ENCODE measurements around the gene SPAG4. TPM values are rescaled to one million over a fixed set of nuclear protein-coding genes. Genes with fewer than 3 reads are reported as not detected.

Gene SPAG4
- total RNA-seq, 1 donor from 2014 or later = 1.2 TPM

GRCh38 chr20:35576816-35577215 lies 38.8 kb upstream of the SPAG4 start:
- H3K27ac ChIP-seq (ENCODE audit: low read depth, low read length) = no peak overlapping the region
- TF ChIP-seq EZH2 (IDR thresholded peaks at IDR 0.05; ENCODE audit: insufficient read depth, low read length) = no peak
- TF ChIP-seq, protein P1, sequence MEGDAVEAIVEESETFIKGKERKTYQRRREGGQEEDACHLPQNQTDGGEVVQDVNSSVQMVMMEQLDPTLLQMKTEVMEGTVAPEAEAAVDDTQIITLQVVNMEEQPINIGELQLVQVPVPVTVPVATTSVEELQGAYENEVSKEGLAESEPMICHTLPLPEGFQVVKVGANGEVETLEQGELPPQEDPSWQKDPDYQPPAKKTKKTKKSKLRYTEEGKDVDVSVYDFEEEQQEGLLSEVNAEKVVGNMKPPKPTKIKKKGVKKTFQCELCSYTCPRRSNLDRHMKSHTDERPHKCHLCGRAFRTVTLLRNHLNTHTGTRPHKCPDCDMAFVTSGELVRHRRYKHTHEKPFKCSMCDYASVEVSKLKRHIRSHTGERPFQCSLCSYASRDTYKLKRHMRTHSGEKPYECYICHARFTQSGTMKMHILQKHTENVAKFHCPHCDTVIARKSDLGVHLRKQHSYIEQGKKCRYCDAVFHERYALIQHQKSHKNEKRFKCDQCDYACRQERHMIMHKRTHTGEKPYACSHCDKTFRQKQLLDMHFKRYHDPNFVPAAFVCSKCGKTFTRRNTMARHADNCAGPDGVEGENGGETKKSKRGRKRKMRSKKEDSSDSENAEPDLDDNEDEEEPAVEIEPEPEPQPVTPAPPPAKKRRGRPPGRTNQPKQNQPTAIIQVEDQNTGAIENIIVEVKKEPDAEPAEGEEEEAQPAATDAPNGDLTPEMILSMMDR (IDR thresholded peaks at IDR 0.05; ENCODE audit: insufficient read depth, low read depth, low read length) = no peak
- peaks cover 5% of the 10 kb centered on the region for H3K27me3 ChIP-seq (ENCODE audit: insufficient read depth, low read length)
- Mint-ChIP-seq H3K27me3 (ENCODE audit: low read depth, unreplicated experiment) (peaks cover 15% of the 10 kb centered on the region), H3K4me3 (ENCODE audit: unreplicated experiment) (no peak overlapping the region), H3K36me3 (ENCODE audit: low read depth, unreplicated experiment) (peaks cover 7% of the 10 kb centered on the region), H3K27ac (ENCODE audit: unreplicated experiment) (no peak overlapping the region), H3K4me1 (ENCODE audit: low read depth, unreplicated experiment) (no peaks in the 10 kb centered on the region), H3K9me3 (ENCODE audit: unreplicated experiment) (peaks cover 9% of the 10 kb centered on the region)
- peaks cover 4% of the 10 kb centered on the region for H3K9me3 ChIP-seq (ENCODE audit: insufficient read depth, low read depth, low read length)
- no peaks in the 10 kb centered on the region for H3K79me2 ChIP-seq (ENCODE audit: insufficient read depth, low read length)
- no peak overlapping the region for H3K4me3 ChIP-seq (ENCODE audit: insufficient read depth, low read depth, low read length)
- no peaks in the 10 kb centered on the region for H3K36me3 ChIP-seq (ENCODE audit: insufficient read depth, low read length)
- DNase-seq (ENCODE audit: low read depth) (no peak), FAIRE-seq (no peak)
- H2AFZ ChIP-seq (ENCODE audit: low read depth, low read length) = no peak overlapping the region
- no peak overlapping the region for H3K4me2 ChIP-seq (ENCODE audit: low read length)
- no peak overlapping the region for H3K9ac ChIP-seq (ENCODE audit: low read length)
- H4K20me1 ChIP-seq (ENCODE audit: insufficient read depth, low read length) = no peaks in the 10 kb centered on the region
- H3K4me1 ChIP-seq (ENCODE audit: insufficient read depth, low read length) = no peaks in the 10 kb centered on the region

DNA sequence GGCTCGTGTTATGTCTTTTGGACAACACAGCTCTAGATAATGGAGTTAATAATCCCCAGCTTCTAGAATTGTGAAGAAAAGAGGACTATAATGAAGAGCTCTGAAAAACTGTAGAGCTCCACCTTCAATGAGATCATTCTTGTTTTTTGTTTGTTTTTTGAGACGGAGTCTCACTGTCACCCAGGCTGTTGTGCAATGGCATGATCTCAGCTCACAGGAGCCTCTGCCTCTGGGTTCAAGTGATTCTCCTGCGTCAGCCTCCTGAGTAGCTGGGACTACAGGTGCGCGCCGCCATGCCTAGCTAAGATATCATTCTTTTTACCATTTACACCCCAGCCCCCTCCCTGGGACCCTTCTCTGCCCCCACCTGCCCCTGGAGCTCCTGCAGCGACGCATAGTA lies 37.2 kb upstream of the SPAG4 start:
- Histone ChIP-seq H4K20me1 (ENCODE audit: insufficient read depth, low read length) (no peaks in the 10 kb centered on the region), H3K36me3 (ENCODE audit: insufficient read depth, low read length) (no peaks in the 10 kb centered on the region), H3K27me3 (ENCODE audit: insufficient read depth, low read length) (peaks cover 5% of the 10 kb centered on the region), H3K27ac (ENCODE audit: low read depth, low read length) (no peak overlapping the region), H3K9ac (ENCODE audit: low read length) (no peak overlapping the region), H3K4me1 (ENCODE audit: insufficient read depth, low read length) (no peaks in the 10 kb centered on the region), H3K79me2 (ENCODE audit: insufficient read depth, low read length) (no peaks in the 10 kb centered on the region), H3K9me3 (ENCODE audit: insufficient read depth, low read depth, low read length) (no peaks in the 10 kb centered on the region), H2AFZ (ENCODE audit: low read depth, low read length) (no peak overlapping the region), H3K4me3 (ENCODE audit: insufficient read depth, low read depth, low read length) (no peak overlapping the region), H3K4me2 (ENCODE audit: low read length) (no peak overlapping the region)
- H3K4me1 Mint-ChIP-seq (ENCODE audit: low read depth, unreplicated experiment) = no peaks in the 10 kb centered on the region
- no peak overlapping the region for H3K4me3 Mint-ChIP-seq (ENCODE audit: unreplicated experiment)
- H3K27ac Mint-ChIP-seq (ENCODE audit: unreplicated experiment) = no peak overlapping the region
- H3K9me3 Mint-ChIP-seq (ENCODE audit: unreplicated experiment) = peaks cover 4% of the 10 kb centered on the region
- FAIRE-seq (no peak), DNase-seq (ENCODE audit: low read depth) (no peak)
- TF ChIP-seq, protein P1 (IDR thresholded peaks at IDR 0.05; ENCODE audit: insufficient read depth, low read depth, low read length) = no peak
- TF ChIP-seq EZH2 (IDR thresholded peaks at IDR 0.05; ENCODE audit: insufficient read depth, low read length) = no peak
- H3K36me3 Mint-ChIP-seq (ENCODE audit: low read depth, unreplicated experiment) = peaks cover 6% of the 10 kb centered on the region
- H3K27me3 Mint-ChIP-seq (ENCODE audit: low read depth, unreplicated experiment) = peaks cover 15% of the 10 kb centered on the region

GRCh38 chr20:35579196-35579595 lies 36.4 kb upstream of the SPAG4 start:
- H3K79me2 ChIP-seq (ENCODE audit: insufficient read depth, low read length) = no peaks in the 10 kb centered on the region
- H3K27ac ChIP-seq (ENCODE audit: low read depth, low read length) = no peak overlapping the region
- H2AFZ ChIP-seq (ENCODE audit: low read depth, low read length) = no peak overlapping the region
- Mint-ChIP-seq H3K36me3 (ENCODE audit: low read depth, unreplicated experiment) (peaks cover 6% of the 10 kb centered on the region), H3K9me3 (ENCODE audit: unreplicated experiment) (peaks cover 6% of the 10 kb centered on the region), H3K4me1 (ENCODE audit: low read depth, unreplicated experiment) (no peaks in the 10 kb centered on the region), H3K27ac (ENCODE audit: unreplicated experiment) (no peak overlapping the region), H3K27me3 (ENCODE audit: low read depth, unreplicated experiment) (peaks cover 15% of the 10 kb centered on the region), H3K4me3 (ENCODE audit: unreplicated experiment) (no peak overlapping the region)
- no peak for TF ChIP-seq EZH2 (IDR thresholded peaks at IDR 0.05; ENCODE audit: insufficient read depth, low read length)
- TF ChIP-seq, protein P1 (IDR thresholded peaks at IDR 0.05; ENCODE audit: insufficient read depth, low read depth, low read length) = no peak
- no peak overlapping the region for H3K4me2 ChIP-seq (ENCODE audit: low read length)
- no peak for FAIRE-seq
- H3K9ac ChIP-seq (ENCODE audit: low read length) = no peak overlapping the region
- no peaks in the 10 kb centered on the region for H3K4me1 ChIP-seq (ENCODE audit: insufficient read depth, low read length)
- no peaks in the 10 kb centered on the region for H4K20me1 ChIP-seq (ENCODE audit: insufficient read depth, low read length)
- no peak overlapping the region for H3K4me3 ChIP-seq (ENCODE audit: insufficient read depth, low read depth, low read length)
- no peaks in the 10 kb centered on the region for H3K36me3 ChIP-seq (ENCODE audit: insufficient read depth, low read length)
- DNase-seq (ENCODE audit: low read depth) = no peak
- no peaks in the 10 kb centered on the region for H3K9me3 ChIP-seq (ENCODE audit: insufficient read depth, low read depth, low read length)
- H3K27me3 ChIP-seq (ENCODE audit: insufficient read depth, low read length) = peaks cover 5% of the 10 kb centered on the region

Data from astrocyte (in vitro differentiated cells and primary cell).